A673 (cell line): ENCODE data around the gene ARHGAP26. TPM values are rescaled to one million over a fixed set of nuclear protein-coding genes. Genes with fewer than 3 reads are reported as not detected.

Experiments used
- BruUV-seq: library from RNA; stranded (reverse); fragments of 400-500 nt; replicated peaks from 2 replicates; lab custom pipeline; 2021; lab: Mats Ljungman, UMichigan
- CTCF ChIA-PET: fragments of 300-600 bp; sonication (Branson Sonifier 250); formaldehyde crosslinking; loops from one replicate; lab custom pipeline; 2022; ENCODE audit warnings: antibody characterized with exemption; lab: Charles Lee
- POLR2A ChIA-PET: fragments of 300-600 bp; sonication (Branson Sonifier 250); formaldehyde crosslinking; loops from one replicate; lab custom pipeline; 2022; ENCODE audit warnings: antibody characterized with exemption; ENCODE audit not compliant: low non-redundant PET; lab: Charles Lee
- DNase-seq: peaks from one replicate; pipeline ENCODE4 v3.0.0-alpha.2; 2015; ENCODE audit warnings: low spot score
- H3K27ac ChIP-seq: fragments of 200-600 bp; sonication (generic); 2 replicates; pipeline ENCODE4 v1.5.1; 2016; ENCODE audit warnings: mixed run types, low read depth, mild to moderate bottlenecking, mixed read lengths, antibody characterized with exemption, low read length; ENCODE audit not compliant: poor library complexity, severe bottlenecking
- H3K27me3 ChIP-seq: fragments of 200-600 bp; sonication (generic); replicated peaks from 2 replicates; pipeline ENCODE4 v1.6.1; 2017; ENCODE audit warnings: mixed run types, low read depth, mild to moderate bottlenecking, mixed read lengths, antibody characterized with exemption, low read length; ENCODE audit not compliant: insufficient read depth, poor library complexity
- H3K36me3 ChIP-seq: fragments of 200-600 bp; sonication (generic); 2 replicates; pipeline ENCODE4 v1.6.1; 2016; ENCODE audit warnings: mixed run types, mild to moderate bottlenecking, mixed read lengths, antibody characterized with exemption, low read length; ENCODE audit not compliant: insufficient read depth, poor library complexity, severe bottlenecking
- H3K4me1 ChIP-seq: fragments of 200-600 bp; sonication (generic); 2 replicates; pipeline ENCODE4 v1.6.1; 2017; ENCODE audit warnings: mixed run types, mild to moderate bottlenecking, mixed read lengths, antibody characterized with exemption, low read length; ENCODE audit not compliant: insufficient read depth, poor library complexity, severe bottlenecking
- H3K4me3 ChIP-seq: fragments of 200-600 bp; sonication (generic); 2 replicates; pipeline ENCODE4 v1.5.1; 2016; ENCODE audit warnings: low read depth, mixed run types, mild to moderate bottlenecking, mixed read lengths, low read length; ENCODE audit not compliant: poor library complexity, severe bottlenecking
- H3K9me3 ChIP-seq: fragments of 200-600 bp; sonication (generic); 2 replicates; pipeline ENCODE4 v1.6.1; 2016; ENCODE audit warnings: mixed run types, low read depth, mild to moderate bottlenecking, mixed read lengths, antibody characterized with exemption, low read length; ENCODE audit not compliant: poor library complexity, severe bottlenecking
- EZH2 ChIP-seq: fragments of 200-600 bp; sonication (generic); IDR thresholded peaks from 2 replicates; pipeline ENCODE4 v1.6.1; 2017; ENCODE audit warnings: borderline replicate concordance, low read depth, mild to moderate bottlenecking, mixed read lengths, antibody characterized with exemption, low read length; ENCODE audit not compliant: poor library complexity, severe bottlenecking
- intact Hi-C: fragments of 100-400 bp; cut with micrococcal nuclease; formaldehyde crosslinking; loops from one replicate; pipeline ENCODE4 v1.10.0; 2022; ENCODE audit not compliant: unreplicated experiment
- total RNA-seq: library from RNA; stranded (reverse); gene quantifications from 2 replicates; pipeline ENCODE4 v1.2.3, GENCODE V29; 2021
- TF ChIP-seq, protein P1 (sequence below): fragments of 300-800, 200-600 bp; sonication (generic); conservative IDR thresholded peaks from 2 replicates; pipeline ENCODE4 v1.5.1; 2017; ENCODE audit warnings: low read depth, mild to moderate bottlenecking, antibody characterized with exemption, low read length, moderate library complexity, mixed read lengths

Gene ARHGAP26
- total RNA-seq, 1 experiment from 2014 or later: 25.5 TPM

DNA sequence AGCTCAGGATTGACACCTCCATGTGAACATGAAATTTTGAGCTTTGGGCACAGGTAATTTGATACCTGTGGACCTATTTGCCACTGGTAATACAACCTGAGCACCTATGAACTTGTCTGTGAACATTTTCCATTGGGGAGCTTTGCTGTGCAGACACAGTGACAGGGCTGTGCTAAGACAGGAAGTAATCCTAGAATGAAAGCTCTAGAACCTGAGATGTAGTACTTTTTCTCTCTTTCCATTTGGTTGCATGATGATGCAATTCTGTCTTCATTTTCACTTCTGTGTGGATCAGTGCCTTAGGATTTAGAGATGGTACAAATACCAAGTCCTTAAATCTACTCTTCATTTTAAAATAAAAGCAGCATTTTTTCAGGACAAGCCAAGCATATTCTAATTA, 416.4 kb downstream of the ARHGAP26 start:
- Histone ChIP-seq H3K4me1 (no peaks in the 10 kb centered on the region), H3K27me3 (no peaks in the 10 kb centered on the region), H3K9me3 (no peaks in the 10 kb centered on the region), H3K27ac (no peak overlapping the region), H3K36me3 (no peaks in the 10 kb centered on the region), H3K4me3 (no peak overlapping the region)
- no TSS peak for BruUV-seq
- DNase-seq: no peak
- ChIA-PET POLR2A (no interaction called here), CTCF (no interaction called here)
- intact Hi-C loops: no loop called here
- no peak for TF ChIP-seq EZH2
- TF ChIP-seq, protein P1, sequence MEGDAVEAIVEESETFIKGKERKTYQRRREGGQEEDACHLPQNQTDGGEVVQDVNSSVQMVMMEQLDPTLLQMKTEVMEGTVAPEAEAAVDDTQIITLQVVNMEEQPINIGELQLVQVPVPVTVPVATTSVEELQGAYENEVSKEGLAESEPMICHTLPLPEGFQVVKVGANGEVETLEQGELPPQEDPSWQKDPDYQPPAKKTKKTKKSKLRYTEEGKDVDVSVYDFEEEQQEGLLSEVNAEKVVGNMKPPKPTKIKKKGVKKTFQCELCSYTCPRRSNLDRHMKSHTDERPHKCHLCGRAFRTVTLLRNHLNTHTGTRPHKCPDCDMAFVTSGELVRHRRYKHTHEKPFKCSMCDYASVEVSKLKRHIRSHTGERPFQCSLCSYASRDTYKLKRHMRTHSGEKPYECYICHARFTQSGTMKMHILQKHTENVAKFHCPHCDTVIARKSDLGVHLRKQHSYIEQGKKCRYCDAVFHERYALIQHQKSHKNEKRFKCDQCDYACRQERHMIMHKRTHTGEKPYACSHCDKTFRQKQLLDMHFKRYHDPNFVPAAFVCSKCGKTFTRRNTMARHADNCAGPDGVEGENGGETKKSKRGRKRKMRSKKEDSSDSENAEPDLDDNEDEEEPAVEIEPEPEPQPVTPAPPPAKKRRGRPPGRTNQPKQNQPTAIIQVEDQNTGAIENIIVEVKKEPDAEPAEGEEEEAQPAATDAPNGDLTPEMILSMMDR: no peak

DNA sequence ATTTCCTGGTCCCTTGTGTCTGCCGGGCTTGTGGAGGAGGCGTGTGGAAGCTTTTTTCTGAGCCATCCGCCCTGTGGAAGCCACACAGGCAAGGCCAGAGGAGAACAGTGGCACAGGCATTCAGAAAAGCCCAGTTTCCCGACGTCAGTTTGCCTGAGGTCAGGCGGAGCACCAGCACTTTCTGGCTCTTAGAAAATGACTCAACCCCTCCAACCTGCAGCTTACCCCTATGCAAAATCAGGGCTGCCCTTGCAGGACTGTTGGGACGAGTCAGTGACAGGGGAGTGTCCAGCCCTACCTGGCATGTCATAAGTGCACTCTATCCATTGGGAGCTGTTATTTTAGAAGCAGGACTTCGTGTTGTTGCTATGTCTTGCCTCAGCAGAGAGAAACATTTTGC, 417.3 kb downstream of the ARHGAP26 start:
- no peaks in the 10 kb centered on the region for H3K9me3 ChIP-seq
- DNase-seq: no peak
- ChIA-PET POLR2A (no interaction called here), CTCF (no interaction called here)
- H3K27me3 ChIP-seq: no peaks in the 10 kb centered on the region
- intact Hi-C loops: no loop called here
- no peaks in the 10 kb centered on the region for H3K4me1 ChIP-seq
- H3K36me3 ChIP-seq: no peaks in the 10 kb centered on the region
- H3K27ac ChIP-seq: no peak overlapping the region
- TF ChIP-seq EZH2: no peak
- TF ChIP-seq, protein P1: no peak
- no TSS peak for BruUV-seq
- no peak overlapping the region for H3K4me3 ChIP-seq

DNA sequence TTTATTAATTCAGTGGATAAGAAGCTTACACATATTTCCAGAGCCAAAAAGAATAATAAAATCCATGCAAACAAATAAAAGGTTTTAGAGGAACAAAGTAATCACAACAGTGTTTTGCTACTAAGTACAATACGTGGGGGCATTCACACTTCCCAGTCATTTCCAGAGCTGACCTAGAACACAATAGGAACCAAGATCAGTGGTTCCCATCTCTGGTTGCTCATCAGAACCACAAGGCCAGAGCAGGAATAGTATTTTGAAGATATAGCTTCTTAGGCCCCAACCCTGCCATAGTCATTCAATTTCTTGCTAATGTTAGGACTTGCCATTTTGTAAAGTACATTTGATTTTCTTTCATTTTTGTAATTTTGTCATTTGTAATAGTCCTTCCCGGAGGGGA, 417.9 kb downstream of the ARHGAP26 start:
- no peak for DNase-seq
- Histone ChIP-seq H3K27ac (no peak overlapping the region), H3K27me3 (no peaks in the 10 kb centered on the region), H3K9me3 (no peaks in the 10 kb centered on the region), H3K36me3 (no peaks in the 10 kb centered on the region), H3K4me1 (no peaks in the 10 kb centered on the region), H3K4me3 (no peak overlapping the region)
- no peak for TF ChIP-seq EZH2
- TF ChIP-seq, protein P1: no peak
- BruUV-seq: no TSS peak
- ChIA-PET POLR2A (no interaction called here), CTCF (no interaction called here)
- intact Hi-C loops: no loop called here
